NCI-H128 (cell line): ENCODE measurements around the gene F13A1.
"Not testable (repeated sequence)": the region's sequence is repeated elsewhere in the genome, so short reads cannot be mapped to it uniquely, and the experiment has no call there.

Experiments used
- DNase-seq: peaks from one replicate; lab custom pipeline; 2025; ENCODE audit not compliant: unreplicated experiment; lab: John Stamatoyannopoulos, UW

F13A1 gene

DNA sequence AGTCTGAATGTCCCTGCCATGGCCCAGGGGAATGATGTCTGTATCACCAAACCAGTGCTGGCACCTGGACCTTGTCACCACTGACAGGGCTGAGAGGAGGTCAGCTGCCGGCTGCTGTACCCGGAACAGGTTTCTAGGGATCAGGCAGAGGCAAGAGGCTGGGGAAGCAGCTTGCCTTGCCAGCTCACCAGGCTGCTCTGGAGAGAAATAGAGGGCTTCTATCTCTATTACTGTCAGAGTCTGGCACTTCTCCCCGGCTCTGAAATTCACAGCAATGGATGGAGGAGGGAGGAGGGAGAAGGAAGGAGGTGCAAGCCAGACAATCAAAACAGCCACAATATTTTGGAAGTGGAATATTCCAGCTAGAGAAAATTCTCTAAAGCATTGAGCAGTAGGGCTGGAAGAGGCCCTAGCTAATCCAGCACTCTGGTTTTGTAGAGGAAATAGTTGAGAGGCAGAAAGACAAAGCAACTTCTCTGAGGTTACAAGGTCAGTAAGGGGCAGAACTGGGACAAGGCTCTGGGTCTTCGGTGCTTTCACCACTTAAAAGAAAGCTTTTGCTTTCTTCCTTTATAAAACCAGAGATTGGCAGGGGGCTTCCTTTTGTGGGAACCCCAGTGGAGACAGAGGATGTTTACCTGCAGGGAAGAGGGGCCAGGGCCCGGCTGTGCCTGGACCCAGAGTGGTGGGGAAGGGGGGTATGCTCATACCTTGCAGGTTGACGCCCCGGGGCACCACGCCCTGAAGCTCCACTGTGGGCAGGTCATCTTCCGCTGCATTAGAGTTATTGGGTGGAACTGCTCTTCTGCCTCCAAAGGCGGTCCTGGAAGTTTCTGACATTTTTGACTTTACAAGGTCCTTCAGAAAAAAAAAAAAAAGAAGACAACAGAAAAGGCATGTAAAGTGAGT lies 2.4 kb downstream of the F13A1 start:
- no peak for DNase-seq

DNA sequence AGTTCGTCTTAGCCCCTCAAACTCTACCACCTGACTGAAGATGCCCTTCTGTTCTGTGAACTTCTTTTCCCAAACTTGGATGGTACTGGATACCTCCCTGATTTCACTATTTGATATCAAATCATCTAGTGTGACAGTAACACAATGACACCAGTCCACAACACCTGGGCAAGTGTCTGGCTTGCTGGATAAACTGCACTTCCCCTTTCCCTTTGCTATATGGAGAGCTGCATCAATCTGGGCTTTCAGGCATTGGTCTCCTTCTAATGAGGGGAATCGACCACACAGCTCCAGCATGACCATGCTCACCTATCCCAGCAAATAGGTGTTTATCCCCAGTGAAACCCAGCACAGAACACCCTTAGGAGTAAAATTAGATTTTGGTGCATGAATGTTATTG lies 3.1 kb downstream of the F13A1 start:
- DNase-seq: no peak

DNA sequence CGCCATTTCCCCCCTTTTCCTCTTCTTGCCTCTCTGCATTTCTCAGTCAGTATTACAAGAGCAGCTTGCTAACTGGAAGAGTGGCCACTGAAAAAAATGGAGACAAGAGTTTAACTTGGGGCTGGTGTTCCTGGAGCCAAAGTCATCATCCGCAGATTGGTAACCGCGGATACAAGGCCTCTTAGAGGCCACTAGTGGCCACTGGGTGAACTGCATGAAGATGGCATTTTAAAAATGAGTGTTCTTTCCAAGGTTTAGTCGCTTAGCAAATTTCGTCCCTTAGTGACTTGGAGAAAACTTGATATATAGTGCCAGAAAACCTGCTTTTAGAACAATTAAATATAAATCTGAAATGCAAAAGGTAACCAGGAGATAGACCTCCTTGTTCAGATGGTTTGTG lies 4.8 kb downstream of the F13A1 start:
- no peak for DNase-seq

DNA sequence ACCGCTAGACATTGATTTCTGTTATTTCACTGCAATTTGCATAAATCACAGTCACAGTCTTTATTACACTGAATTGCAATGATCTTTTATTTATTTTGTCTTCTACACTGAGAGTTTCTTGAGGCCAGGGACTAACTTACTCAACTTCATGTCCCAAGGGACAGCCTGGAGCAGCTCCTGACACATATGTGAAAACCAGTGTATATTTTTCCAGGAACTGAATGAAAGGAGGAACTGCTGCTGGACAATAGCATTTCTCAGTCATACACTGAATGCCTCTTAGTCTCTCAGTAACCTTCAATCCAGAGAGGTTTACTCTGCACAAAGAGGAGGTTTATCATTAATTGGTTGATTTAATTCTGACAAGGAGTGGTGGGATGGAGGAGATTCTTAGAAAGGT lies 5.9 kb downstream of the F13A1 start:
- no peak for DNase-seq

DNA sequence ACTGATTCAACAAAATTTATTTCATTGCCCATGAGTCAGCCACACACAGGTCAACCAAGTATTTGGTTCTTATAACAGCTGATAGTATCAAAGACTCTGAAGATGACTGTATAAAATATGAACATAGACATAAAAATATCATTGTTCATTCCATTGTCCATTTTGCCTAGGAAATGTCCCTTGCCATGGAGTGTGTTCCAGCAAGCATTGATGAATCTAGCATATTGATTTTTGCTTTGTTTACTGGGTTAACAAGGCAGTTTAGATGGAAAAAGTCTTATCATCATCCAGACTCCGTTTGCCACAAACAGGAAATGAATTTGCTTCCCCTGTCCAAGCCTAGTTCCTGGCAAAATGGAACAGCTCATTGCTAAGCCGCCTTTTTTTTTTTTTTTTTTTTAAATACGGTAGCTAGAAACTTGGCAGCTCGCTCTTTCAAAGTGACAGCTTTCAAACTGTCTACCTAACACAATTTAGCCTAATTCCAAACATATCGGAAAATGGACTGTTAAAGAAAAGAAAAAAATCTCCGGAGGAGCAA lies 7.5 kb downstream of the F13A1 start:
- DNase-seq: no peak

DNA sequence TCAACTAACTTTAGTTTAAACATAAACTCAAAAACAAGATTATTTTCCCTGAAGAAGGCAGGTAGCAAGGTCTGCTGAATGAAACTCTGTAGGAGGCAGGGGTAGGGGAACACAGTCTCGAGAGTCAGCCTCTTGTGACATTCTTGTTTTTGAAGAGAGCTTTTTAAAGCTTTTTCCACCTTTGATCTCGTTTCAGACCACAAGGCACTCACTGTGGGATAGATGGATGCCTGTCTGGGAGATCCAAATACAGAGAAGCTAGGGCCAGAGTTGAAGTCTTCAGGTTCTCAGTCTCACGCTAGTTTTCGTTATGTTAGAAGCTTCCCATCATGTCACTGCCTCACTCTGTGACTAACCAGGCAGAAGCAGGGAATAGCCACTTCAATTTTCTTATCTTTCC lies 14.9 kb downstream of the F13A1 start:
- no peak for DNase-seq

DNA sequence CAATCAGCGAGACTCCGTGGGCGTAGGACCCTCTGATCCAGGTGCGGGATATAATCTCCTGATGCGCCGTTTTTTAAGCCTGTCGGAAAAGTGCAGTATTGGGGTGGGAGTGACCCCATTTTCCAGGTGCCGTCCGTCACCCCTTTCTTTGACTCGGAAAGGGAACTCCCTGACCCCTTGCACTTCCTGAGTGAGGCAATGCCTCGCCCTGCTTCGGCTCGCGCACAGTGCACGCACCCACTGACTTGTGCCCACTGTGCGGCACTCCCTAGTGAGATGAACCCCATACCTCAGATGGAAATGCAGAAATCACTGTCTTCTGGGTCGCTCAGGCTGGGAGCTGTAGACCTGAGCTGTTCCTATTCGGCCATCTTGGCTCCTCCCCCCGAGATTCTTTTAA lies 20.1 kb downstream of the F13A1 start:
- not testable (repeated sequence) for DNase-seq

DNA sequence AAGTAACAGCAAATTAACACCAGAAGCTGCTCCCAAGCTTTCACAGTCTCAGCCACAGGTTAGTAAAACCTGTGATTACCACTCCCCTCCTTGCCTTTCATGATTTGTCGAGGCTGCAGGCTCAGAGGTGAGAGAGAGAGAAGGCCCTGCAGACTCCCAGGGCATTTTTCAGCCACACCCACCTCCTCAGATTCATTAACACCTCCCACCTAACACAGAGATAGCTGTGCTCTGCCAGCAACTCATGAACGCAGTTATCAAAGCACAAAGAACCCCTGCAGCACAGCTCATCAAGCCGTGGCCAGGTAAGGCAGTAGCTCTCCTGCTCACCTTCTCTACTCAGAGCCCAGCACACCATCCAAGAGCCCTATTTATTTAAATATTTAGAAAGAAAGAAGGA lies 27.1 kb downstream of the F13A1 start:
- DNase-seq: no peak

DNA sequence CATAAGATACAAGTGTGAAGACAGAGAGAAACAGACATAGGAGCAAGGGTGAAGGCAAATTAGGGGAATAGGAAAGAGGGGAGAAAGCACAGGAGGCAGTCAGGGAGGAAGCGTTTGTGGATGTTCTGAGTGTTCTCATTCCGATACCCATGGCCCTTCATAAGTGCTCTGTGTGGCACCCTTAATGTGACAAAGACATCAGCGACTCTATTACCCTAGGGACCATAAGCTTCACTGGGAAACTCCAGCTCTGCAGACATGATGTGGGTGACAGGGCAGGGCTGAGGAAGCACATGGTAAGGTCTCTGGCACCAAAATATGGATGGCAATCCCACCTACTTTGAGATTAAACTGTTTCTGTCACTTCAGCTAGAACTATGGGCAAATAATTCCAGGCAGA lies 33.0 kb downstream of the F13A1 start:
- DNase-seq: no peak

DNA sequence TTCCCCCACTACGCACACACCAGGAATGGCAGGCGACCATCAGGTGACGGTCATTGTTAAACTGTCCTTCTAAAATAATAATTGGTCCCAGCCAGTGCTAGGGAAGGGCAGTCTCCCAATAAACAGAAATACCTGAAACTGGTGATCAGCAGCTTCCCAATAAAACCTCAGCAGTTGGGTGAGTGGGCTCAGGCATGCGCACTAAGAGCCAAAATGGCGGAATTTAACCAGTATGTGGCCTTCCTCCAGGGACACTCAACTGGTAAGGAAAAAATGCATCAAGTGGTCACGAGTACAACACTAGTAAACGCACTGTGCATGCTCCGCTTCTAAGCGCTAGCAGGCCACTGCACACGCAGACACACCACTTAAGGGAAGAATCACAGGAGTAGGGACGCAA lies 34.8 kb downstream of the F13A1 start:
- DNase-seq: no peak

DNA sequence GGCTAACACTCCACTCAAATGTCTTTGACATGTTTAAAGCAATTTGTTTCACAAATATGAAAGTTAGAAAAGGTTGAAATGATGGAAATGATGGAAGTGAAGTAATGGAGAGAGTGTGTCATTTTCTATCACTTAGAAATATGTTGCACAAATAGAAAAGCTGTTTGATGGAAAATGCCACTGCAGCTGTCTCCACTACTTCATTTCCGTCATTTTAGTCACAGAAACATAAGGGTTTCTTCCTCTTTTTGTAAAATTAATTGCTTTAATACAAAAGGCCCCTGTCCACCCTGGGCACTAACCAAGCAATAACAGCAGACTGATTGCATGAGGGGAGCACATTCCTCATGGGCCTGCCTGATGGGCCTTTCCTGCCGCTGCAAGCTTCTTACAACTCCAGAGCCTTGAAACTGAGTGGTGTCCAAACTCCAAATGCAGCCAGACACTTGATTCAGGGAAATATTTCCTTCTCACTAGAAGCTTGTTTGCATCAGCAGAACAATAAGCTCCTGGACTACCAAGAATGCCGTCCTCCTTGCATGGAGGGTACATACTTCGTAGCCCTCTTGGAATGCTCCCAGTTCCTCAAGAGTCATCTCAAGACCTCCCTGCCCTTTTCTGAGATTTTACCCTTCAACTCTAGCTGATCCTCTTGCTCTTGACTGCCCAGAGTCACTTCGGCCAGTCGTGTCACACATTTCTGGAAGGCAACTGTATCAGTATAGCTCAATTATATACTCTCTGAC lies 36.1 kb downstream of the F13A1 start:
- DNase-seq: no peak

DNA sequence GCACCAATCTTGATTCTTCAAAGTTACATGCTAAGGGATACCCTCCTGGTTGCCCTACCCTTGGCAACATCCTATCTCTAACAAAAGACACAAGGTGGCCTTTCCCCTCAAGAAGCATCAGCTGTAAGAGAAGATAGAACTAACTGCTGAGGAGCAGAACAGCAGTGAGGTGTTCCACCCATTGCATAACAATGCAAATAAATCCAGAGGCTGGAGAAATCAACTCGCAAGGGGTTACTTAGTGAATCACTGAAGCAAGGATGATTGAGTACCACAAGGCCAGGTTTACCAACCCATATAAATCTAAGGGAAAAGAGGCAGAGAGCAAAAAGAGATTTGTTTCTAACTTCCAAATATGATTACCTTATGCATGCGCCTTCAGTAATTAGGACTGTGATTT lies 36.7 kb downstream of the F13A1 start:
- no peak for DNase-seq

DNA sequence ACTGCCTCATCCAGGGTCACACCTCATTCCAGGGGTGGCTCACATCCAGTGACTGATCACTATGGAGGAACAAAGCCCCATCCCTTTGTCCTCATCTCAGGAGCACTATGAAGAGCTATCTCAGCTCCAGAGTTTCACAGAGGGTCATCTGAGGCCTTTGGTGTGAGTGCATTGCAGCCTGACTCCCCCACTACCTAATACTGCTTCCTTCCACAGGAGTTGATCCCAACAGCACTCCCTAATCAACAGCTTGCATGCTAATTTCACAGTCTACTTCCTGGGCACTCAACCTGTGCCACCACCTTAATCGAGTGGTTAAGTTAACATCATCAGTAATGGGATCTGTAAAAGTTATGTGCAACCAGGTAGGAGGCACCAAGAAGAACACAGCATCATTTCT lies 37.7 kb downstream of the F13A1 start:
- no peak for DNase-seq

DNA sequence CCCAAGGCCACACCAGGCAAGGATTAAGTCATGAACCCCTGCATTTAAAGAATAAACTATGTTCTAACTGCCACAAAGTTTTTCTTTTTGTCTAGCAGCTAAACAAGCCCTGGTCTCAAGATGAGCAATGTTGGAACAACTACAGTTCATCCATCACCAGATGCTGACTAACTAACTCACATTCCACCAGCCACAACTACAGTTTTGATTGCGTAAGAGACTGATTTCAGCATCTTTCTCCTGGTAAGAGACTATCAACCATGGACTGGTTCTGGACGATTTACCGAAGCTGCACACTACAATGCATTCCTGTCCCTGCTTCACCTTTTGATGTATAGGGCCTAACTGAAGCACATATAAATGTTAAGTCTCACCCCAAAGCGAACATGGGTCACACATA lies 43.0 kb downstream of the F13A1 start:
- no peak for DNase-seq

DNA sequence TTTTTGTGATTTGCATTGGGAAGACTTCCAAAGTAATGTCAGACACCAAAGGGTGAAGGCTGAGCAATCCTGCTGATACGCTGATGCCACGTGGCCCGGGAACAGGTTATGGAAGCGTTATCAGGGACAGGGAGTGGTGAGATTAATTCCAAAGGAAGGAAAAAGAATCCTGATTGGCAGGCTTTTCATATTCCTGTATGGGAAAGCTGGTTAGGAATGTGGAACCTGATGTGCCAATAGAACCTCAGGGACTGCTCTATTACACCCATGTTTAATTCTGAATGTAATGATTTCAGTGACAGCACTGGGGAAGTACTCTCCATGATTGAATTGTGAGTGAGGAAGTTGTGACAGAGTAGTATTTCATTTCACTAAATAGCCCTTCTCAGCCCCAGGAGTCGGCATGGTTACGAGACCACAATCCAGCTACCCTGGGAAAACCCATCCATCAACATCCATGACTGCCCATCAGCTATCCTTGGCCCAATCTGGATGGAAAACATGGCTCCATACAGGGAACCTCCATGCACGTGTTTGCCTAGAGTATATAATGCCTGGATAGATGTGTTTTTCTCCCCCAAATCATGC lies 49.4 kb downstream of the F13A1 start:
- no peak for DNase-seq

DNA sequence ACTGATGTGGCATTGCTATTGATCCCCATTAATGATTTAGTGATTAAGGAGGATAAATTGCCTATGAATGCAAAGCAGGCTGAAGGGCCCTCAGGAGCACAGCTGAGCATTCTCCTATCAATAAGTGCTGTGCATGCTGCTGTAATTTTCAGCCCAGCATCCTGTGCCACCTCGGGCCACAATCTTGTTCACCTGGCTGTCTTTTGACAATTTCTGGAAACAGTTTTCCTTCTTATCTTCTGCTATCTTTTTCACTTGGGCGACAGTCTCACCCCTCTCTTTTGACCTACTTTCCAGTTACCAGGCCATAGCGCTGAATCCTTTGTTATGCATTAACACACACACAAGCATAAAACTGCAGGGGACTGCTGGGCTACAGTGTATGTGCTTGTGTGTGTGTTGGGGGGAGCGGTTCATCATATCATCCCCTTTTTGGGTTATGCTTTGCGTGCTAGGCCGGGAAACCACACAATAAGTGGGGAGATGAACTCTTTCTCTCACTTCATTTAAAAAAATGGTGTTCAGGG lies 60.2 kb downstream of the F13A1 start:
- no peak for DNase-seq

DNA sequence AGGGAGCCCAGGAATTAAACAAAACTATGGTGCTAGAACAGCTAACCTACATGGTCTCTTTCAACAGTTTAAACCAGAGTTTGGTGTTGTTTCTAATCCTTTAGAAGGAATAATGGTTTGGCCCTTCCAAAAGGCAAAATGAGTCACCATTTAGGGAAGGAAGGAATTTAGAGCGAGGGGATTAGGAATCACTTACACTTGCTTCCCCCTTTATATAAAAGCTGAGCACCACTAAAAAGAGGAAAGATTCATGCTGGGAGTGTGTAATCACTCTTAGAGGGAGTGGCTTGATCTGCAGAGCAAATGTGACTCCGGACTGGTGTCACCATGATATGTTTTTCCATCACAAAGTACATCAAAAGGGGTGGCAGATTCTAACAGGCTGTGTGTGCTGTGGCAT lies 63.6 kb downstream of the F13A1 start:
- DNase-seq: no peak

DNA sequence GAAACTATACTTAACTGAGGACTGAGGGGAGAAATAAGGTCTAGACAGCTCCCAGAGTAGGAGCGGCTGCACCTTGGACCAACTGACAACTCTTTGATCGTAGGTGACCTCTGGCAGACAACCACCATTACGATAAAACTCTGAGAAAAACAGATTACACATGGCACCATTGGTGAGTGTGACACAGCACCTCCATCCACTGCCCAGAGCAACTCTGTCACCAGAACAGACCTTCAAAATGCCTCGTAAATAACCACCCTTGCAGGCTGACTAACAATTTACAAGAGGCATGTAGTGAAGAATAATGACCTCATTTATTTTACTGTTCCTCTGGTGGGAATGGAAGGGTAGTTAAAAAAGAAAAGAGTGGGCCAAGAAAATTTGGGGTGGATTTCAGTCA lies 64.2 kb downstream of the F13A1 start:
- DNase-seq: no peak

DNA sequence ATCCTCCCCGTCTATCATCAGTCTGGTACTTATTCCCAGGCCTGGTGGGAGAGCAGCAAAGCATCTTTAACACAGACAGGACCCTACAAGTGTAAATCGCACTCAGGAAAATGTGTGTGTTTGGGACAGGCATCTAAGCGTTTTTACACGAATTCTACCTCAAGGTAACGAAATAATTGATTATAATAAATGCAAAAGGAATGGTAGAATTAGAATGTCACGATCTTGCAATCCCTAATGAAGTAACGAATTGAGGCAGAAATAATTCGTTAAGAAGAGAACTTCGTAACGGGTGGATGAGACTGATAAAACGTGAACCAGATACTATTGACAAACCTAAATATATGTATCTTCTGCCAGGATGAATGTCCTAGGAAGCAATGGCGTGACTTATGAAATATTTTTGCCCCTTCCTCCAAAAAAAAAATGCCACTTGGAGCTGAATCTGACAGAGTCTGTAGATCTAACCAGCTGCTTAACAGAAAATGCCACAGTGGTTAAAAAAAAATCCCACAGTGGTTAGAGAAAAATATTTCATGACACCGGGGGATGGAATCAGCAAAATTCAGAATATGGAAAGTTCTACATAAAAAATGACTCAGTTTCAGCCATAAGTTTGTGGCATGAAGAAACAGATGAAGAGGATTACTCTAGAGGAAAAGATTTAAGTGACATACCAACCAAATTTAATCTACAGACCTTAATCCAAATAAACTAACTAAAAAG lies 68.7 kb downstream of the F13A1 start:
- DNase-seq: no peak

DNA sequence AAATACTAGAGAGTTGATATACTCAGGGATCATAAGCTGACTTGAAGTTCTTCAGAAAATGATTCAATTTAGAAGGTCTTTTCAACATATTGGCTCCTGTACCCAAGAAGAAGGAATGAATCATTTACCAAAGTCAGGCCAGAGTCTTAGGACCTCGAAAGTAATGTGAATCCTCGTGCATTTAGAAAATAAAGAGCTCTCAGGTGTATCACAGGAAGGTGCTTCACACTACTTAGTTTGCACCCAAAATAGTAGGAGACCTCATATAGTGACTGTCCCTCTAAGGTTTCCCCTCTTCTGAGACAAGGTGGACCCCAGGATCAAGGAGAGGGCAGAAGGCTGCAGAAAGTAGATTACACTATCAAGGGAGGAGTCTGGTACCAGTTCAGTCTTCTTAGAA lies 71.8 kb downstream of the F13A1 start:
- no peak for DNase-seq

DNA sequence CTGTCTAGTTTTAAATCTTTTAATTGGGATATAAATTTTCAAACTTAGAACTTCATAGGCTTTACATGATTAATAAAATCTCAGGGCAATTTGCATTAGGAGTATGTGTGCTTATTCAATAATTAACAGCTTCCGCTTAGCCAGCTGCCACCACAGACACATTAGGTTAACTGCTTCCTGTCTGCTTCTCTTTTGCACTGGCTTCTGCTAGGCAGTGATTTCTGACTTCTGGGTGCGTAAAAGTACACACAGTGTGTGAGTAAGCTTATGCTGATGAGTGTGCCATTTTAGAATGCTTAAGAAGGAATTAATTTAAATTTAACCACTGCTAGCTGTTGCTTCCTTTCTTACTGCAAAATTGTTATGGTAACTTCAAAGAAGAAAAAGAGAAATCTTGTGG lies 73.9 kb downstream of the F13A1 start:
- no peak for DNase-seq
